HepG2 (cell line): ENCODE measurements around the gene USP38. TPM values are rescaled to one million over a fixed set of nuclear protein-coding genes. Genes with fewer than 3 reads are reported as not detected.

Experiments used
- CBX2 ChIP-seq, 2 experiments: fragments of 200-600 bp in 1 of 2; sonication (generic); formaldehyde crosslinking in 1 of 2; IDR thresholded peaks; 2 replicates each; pipeline versions ENCODE4 v1.7.0 to v1.8.1; 2018 to 2022; ENCODE audit warnings: low read depth in 2 of 2, low read length in 1 of 2, mild to moderate bottlenecking in 1 of 2, missing genetic modification reagents in 1 of 2
- ELF3 ChIP-seq: IDR thresholded peaks from 2 replicates; pipeline ENCODE4 v1.6.1; 2016; ENCODE audit warnings: missing genetic modification reagents, missing compliant biosample characterization
- ISL2 ChIP-seq: sonication (generic); formaldehyde crosslinking; IDR thresholded peaks from 2 replicates; pipeline ENCODE4 v1.5.0; 2020; ENCODE audit warnings: missing genetic modification reagents
- SNAI1 ChIP-seq: sonication (generic); formaldehyde crosslinking; IDR thresholded peaks from 2 replicates; pipeline ENCODE4 v1.5.0; 2020; ENCODE audit warnings: mild to moderate bottlenecking, missing genetic modification reagents, borderline replicate concordance
- ZNF207 ChIP-seq: fragments of 450-650 bp; IDR thresholded peaks from 2 replicates; pipeline ENCODE4 v1.6.1; 2016; ENCODE audit warnings: antibody characterized with exemption, borderline replicate concordance
- ZNF552 ChIP-seq: sonication (generic); formaldehyde crosslinking; IDR thresholded peaks from 2 replicates; pipeline ENCODE4 v1.9.0; 2022; ENCODE audit warnings: missing genetic modification reagents, mild to moderate bottlenecking, borderline replicate concordance
- polyA plus RNA-seq, 8 experiments: library from polyadenylated mRNA; depleted of rRNA in 3 of 8; stranded (reverse) in 7 of 8; unstranded in 1 of 8; fragments of >200 nt; fragmentation: Illumina TruSeq in 4 of 8; extraction: Trizol in 4 of 8; gene quantifications; 2 replicates each; pipeline versions ENCODE4 v1.2.1 to v1.2.3, GENCODE V29; 2011 to 2016; ENCODE audit warnings: low read depth in 4 of 8, missing spikeins in 1 of 8, mixed read lengths in 1 of 8; ENCODE audit not compliant: insufficient read depth in 1 of 8
- total RNA-seq, 5 experiments: library from RNA; depleted of rRNA; stranded (reverse); fragments of >200 nt; fragmentation: Illumina TruSeq; extraction: Trizol; gene quantifications; 2 replicates each; pipeline ENCODE4 v1.2.3, GENCODE V29; 2016; ENCODE audit warnings: low read depth in 1 of 5
- TF ChIP-seq, protein P1 (sequence below): IDR thresholded peaks from 2 replicates; pipeline ENCODE4 v1.4.0; 2020; ENCODE audit warnings: mild to moderate bottlenecking, missing genetic modification reagents
- TF ChIP-seq, protein P2 (sequence below): sonication (generic); formaldehyde crosslinking; IDR thresholded peaks from 2 replicates; pipeline ENCODE4 v1.4.0; 2020; ENCODE audit warnings: missing genetic modification reagents, borderline replicate concordance
- TF ChIP-seq, protein P3 (sequence below): IDR thresholded peaks from 2 replicates; pipeline ENCODE4 v1.6.1; 2016; ENCODE audit warnings: low read depth, missing genetic modification reagents, missing compliant biosample characterization
- TF ChIP-seq, protein P4 (sequence below): sonication (generic); formaldehyde crosslinking; IDR thresholded peaks from 2 replicates; pipeline ENCODE4 v1.4.0; 2020; ENCODE audit warnings: low read depth, missing genetic modification reagents

USP38 gene
- total and polyA plus RNA-seq, 2 of the 13 experiments (the other 11 are each of a cell fraction or from before 2014, with no cell fraction given) = 4.5 to 11.8 TPM

DNA sequence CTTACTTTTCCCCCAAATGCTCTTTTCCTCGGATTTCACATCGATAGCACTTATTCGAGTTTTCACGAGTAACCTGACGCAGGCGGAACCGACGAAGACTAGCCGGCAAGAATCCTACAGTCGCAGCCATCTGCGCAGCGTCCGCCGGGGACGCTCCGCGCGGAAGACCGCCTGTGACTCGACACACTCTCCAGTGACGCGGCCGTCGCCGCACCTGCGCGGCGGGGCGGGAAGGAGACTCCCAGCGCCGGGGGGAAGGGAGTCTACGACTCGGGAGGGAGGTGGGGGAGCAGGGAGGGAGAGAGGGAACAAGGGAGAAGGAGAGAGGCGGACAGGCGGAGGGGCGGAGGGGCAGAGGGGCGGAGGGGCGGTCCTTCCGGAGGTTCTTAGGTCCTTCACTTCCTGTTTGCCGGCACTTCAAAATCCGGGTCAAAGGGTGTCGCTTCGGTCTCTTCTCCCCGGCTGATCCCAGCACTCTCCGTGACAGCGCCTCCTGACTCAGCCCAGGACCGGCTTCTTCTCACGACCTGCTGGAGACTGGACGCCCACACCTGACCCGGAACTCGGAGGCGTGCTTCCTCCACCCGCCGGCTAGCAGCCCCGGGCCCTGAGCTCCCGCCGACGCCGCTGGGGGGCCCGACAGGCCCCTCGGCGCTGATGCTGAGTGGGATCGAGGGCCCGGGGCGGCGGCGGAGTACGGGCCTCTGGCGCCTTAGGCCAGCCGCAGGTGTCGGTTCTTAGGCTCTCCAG, at the start of gene USP38 (continued):
- TF ChIP-seq, protein P1, sequence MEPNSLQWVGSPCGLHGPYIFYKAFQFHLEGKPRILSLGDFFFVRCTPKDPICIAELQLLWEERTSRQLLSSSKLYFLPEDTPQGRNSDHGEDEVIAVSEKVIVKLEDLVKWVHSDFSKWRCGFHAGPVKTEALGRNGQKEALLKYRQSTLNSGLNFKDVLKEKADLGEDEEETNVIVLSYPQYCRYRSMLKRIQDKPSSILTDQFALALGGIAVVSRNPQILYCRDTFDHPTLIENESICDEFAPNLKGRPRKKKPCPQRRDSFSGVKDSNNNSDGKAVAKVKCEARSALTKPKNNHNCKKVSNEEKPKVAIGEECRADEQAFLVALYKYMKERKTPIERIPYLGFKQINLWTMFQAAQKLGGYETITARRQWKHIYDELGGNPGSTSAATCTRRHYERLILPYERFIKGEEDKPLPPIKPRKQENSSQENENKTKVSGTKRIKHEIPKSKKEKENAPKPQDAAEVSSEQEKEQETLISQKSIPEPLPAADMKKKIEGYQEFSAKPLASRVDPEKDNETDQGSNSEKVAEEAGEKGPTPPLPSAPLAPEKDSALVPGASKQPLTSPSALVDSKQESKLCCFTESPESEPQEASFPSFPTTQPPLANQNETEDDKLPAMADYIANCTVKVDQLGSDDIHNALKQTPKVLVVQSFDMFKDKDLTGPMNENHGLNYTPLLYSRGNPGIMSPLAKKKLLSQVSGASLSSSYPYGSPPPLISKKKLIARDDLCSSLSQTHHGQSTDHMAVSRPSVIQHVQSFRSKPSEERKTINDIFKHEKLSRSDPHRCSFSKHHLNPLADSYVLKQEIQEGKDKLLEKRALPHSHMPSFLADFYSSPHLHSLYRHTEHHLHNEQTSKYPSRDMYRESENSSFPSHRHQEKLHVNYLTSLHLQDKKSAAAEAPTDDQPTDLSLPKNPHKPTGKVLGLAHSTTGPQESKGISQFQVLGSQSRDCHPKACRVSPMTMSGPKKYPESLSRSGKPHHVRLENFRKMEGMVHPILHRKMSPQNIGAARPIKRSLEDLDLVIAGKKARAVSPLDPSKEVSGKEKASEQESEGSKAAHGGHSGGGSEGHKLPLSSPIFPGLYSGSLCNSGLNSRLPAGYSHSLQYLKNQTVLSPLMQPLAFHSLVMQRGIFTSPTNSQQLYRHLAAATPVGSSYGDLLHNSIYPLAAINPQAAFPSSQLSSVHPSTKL = peak; percentile 47
- TF ChIP-seq SNAI1 (CRISPR knock-in tag) = no peak
- TF ChIP-seq, protein P2, sequence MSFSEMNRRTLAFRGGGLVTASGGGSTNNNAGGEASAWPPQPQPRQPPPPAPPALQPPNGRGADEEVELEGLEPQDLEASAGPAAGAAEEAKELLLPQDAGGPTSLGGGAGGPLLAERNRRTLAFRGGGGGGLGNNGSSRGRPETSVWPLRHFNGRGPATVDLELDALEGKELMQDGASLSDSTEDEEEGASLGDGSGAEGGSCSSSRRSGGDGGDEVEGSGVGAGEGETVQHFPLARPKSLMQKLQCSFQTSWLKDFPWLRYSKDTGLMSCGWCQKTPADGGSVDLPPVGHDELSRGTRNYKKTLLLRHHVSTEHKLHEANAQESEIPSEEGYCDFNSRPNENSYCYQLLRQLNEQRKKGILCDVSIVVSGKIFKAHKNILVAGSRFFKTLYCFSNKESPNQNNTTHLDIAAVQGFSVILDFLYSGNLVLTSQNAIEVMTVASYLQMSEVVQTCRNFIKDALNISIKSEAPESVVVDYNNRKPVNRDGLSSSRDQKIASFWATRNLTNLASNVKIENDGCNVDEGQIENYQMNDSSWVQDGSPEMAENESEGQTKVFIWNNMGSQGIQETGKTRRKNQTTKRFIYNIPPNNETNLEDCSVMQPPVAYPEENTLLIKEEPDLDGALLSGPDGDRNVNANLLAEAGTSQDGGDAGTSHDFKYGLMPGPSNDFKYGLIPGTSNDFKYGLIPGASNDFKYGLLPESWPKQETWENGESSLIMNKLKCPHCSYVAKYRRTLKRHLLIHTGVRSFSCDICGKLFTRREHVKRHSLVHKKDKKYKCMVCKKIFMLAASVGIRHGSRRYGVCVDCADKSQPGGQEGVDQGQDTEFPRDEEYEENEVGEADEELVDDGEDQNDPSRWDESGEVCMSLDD (CRISPR knock-in tag) = no peak; the same call in 1 of the 2 replicates
- no peak for TF ChIP-seq ZNF552
- no peak; the same call in 1 of the 2 replicates for TF ChIP-seq ELF3 (CRISPR knock-in tag)
- TF ChIP-seq ISL2 (CRISPR knock-in tag) = no peak
- TF ChIP-seq, protein P3, sequence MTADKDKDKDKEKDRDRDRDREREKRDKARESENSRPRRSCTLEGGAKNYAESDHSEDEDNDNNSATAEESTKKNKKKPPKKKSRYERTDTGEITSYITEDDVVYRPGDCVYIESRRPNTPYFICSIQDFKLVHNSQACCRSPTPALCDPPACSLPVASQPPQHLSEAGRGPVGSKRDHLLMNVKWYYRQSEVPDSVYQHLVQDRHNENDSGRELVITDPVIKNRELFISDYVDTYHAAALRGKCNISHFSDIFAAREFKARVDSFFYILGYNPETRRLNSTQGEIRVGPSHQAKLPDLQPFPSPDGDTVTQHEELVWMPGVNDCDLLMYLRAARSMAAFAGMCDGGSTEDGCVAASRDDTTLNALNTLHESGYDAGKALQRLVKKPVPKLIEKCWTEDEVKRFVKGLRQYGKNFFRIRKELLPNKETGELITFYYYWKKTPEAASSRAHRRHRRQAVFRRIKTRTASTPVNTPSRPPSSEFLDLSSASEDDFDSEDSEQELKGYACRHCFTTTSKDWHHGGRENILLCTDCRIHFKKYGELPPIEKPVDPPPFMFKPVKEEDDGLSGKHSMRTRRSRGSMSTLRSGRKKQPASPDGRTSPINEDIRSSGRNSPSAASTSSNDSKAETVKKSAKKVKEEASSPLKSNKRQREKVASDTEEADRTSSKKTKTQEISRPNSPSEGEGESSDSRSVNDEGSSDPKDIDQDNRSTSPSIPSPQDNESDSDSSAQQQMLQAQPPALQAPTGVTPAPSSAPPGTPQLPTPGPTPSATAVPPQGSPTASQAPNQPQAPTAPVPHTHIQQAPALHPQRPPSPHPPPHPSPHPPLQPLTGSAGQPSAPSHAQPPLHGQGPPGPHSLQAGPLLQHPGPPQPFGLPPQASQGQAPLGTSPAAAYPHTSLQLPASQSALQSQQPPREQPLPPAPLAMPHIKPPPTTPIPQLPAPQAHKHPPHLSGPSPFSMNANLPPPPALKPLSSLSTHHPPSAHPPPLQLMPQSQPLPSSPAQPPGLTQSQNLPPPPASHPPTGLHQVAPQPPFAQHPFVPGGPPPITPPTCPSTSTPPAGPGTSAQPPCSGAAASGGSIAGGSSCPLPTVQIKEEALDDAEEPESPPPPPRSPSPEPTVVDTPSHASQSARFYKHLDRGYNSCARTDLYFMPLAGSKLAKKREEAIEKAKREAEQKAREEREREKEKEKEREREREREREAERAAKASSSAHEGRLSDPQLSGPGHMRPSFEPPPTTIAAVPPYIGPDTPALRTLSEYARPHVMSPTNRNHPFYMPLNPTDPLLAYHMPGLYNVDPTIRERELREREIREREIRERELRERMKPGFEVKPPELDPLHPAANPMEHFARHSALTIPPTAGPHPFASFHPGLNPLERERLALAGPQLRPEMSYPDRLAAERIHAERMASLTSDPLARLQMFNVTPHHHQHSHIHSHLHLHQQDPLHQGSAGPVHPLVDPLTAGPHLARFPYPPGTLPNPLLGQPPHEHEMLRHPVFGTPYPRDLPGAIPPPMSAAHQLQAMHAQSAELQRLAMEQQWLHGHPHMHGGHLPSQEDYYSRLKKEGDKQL (CRISPR knock-in tag) = no peak
- TF ChIP-seq CBX2 (IDR thresholded peaks at IDR 0.05; ENCODE audit: low read depth, low read length) = no peak
- TF ChIP-seq CBX2 (CRISPR knock-in tag; IDR thresholded peaks at IDR 0.05; ENCODE audit: low read depth) = no peak
- TF ChIP-seq, protein P4, sequence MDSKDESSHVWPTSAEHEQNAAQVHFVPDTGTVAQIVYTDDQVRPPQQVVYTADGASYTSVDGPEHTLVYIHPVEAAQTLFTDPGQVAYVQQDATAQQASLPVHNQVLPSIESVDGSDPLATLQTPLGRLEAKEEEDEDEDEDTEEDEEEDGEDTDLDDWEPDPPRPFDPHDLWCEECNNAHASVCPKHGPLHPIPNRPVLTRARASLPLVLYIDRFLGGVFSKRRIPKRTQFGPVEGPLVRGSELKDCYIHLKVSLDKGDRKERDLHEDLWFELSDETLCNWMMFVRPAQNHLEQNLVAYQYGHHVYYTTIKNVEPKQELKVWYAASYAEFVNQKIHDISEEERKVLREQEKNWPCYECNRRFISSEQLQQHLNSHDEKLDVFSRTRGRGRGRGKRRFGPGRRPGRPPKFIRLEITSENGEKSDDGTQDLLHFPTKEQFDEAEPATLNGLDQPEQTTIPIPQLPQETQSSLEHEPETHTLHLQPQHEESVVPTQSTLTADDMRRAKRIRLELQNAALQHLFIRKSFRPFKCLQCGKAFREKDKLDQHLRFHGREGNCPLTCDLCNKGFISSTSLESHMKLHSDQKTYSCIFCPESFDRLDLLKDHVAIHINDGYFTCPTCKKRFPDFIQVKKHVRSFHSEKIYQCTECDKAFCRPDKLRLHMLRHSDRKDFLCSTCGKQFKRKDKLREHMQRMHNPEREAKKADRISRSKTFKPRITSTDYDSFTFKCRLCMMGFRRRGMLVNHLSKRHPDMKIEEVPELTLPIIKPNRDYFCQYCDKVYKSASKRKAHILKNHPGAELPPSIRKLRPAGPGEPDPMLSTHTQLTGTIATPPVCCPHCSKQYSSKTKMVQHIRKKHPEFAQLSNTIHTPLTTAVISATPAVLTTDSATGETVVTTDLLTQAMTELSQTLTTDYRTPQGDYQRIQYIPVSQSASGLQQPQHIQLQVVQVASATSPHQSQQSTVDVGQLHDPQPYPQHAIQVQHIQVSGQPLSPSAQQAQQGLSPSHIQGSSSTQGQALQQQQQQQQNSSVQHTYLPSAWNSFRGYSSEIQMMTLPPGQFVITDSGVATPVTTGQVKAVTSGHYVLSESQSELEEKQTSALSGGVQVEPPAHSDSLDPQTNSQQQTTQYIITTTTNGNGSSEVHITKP (CRISPR knock-in tag) = peak; percentile 66
- TF ChIP-seq ZNF207 = no peak
